ENCODE results near the gene WRAP73. TPM values are rescaled to one million over a fixed set of nuclear protein-coding genes. Genes with fewer than 3 reads are reported as not detected.

The WRAP73 gene
- total RNA-seq, 1 experiment from 2014 or later, result 41.2 TPM

DNA sequence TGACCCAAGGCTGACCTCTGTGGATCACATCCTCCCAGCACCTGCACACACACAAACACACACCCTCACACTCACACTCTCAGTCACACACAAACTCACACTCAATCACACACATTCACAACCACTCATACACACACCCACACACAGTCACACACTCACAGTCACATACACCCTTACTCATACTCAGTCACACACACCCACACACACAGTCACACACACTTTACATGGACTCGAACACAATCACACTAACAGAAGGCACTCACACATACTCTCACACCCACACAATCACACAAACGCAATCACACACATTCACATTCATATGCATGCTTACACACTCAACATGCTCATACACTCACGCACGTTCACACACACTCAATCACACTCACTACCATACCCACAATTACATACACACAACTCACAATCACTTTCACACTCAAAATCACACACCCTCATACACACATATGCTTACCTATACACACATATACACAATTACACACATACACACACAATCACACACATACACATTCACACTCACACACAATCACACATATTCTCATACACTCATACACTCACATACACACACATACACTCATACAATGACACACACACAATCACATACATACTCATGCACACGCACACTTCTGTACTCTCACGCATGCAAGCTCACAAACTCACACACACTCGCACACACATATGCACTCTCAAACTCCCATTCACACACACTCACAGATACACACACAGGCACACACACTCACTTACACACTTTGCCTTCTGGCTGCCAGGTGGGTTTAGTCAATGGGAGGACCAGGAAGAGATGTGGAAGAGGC is 44.7 kb downstream of the WRAP73 start:
- peaks cover 8% of the 10 kb centered on the region for H3K4me1 ChIP-seq (ENCODE audit: insufficient read depth, low read length, poor library complexity, severe bottlenecking)
- H3K9me3 ChIP-seq (ENCODE audit: low read depth, low read length, poor library complexity, severe bottlenecking), result no peaks in the 10 kb centered on the region
- no TSS peak for BruUV-seq (replicated peaks)
- intact Hi-C loops (cut with micrococcal nuclease; ENCODE audit: unreplicated experiment), result no loop called here
- DNase-seq (ENCODE audit: low spot score), result no peak
- ChIA-PET POLR2A (ENCODE audit: low non-redundant PET) (no interaction called here), CTCF (no interaction called here)
- H3K4me3 ChIP-seq (ENCODE audit: low read depth, low read length, poor library complexity, severe bottlenecking), result no peak overlapping the region
- TF ChIP-seq, protein P1, sequence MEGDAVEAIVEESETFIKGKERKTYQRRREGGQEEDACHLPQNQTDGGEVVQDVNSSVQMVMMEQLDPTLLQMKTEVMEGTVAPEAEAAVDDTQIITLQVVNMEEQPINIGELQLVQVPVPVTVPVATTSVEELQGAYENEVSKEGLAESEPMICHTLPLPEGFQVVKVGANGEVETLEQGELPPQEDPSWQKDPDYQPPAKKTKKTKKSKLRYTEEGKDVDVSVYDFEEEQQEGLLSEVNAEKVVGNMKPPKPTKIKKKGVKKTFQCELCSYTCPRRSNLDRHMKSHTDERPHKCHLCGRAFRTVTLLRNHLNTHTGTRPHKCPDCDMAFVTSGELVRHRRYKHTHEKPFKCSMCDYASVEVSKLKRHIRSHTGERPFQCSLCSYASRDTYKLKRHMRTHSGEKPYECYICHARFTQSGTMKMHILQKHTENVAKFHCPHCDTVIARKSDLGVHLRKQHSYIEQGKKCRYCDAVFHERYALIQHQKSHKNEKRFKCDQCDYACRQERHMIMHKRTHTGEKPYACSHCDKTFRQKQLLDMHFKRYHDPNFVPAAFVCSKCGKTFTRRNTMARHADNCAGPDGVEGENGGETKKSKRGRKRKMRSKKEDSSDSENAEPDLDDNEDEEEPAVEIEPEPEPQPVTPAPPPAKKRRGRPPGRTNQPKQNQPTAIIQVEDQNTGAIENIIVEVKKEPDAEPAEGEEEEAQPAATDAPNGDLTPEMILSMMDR (conservative IDR thresholded peaks at IDR 0.05; ENCODE audit: low read depth, low read length), result no peak
- TF ChIP-seq EZH2 (IDR thresholded peaks at IDR 0.05; ENCODE audit: borderline replicate concordance, low read depth, low read length, poor library complexity, severe bottlenecking), result no peak
- H3K27me3 ChIP-seq (replicated peaks; ENCODE audit: insufficient read depth, low read depth, low read length, poor library complexity), result no peaks in the 10 kb centered on the region
- no peaks in the 10 kb centered on the region for H3K36me3 ChIP-seq (ENCODE audit: insufficient read depth, low read length, poor library complexity, severe bottlenecking)
- no peak overlapping the region for H3K27ac ChIP-seq (ENCODE audit: low read depth, low read length, poor library complexity, severe bottlenecking)

DNA sequence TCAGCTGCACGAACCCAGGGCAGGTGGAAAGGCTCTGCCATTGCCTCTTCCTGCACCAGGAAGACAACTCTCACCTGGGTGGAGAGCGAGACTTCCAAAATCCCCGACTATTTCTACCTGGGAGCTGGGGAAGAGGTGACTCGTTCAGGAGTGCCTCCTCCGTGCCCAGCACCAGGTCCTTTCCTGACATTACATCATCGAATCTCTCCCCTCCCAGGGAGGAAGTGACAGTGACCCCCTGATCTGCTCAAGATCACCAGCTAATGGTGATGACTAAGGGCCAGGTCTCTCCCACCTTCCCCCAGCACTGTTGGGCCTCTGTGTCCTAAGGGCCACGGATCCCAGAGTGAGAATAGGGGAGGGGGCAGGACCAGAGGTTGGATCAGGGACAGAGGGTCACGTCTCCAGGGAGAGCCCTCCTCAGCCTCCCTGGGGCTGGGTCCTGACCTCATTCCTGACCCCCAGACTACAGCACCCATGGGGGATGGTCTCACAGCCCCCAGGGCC is 45.4 kb downstream of the WRAP73 start:
- H3K36me3 ChIP-seq (ENCODE audit: insufficient read depth, low read length, poor library complexity, severe bottlenecking), result no peaks in the 10 kb centered on the region
- no peak for DNase-seq (ENCODE audit: low spot score)
- H3K4me1 ChIP-seq (ENCODE audit: insufficient read depth, low read length, poor library complexity, severe bottlenecking), result peaks cover 2% of the 10 kb centered on the region
- POLR2A ChIA-PET (ENCODE audit: low non-redundant PET), result no interaction called here
- no peaks in the 10 kb centered on the region for H3K9me3 ChIP-seq (ENCODE audit: low read depth, low read length, poor library complexity, severe bottlenecking)
- CTCF ChIA-PET, result no interaction called here
- intact Hi-C loops (cut with micrococcal nuclease; ENCODE audit: unreplicated experiment), result no loop called here
- H3K27me3 ChIP-seq (replicated peaks; ENCODE audit: insufficient read depth, low read depth, low read length, poor library complexity), result no peaks in the 10 kb centered on the region
- no peak overlapping the region for H3K27ac ChIP-seq (ENCODE audit: low read depth, low read length, poor library complexity, severe bottlenecking)
- no peak overlapping the region for H3K4me3 ChIP-seq (ENCODE audit: low read depth, low read length, poor library complexity, severe bottlenecking)
- TF ChIP-seq, protein P1 (conservative IDR thresholded peaks at IDR 0.05; ENCODE audit: low read depth, low read length), result no peak
- TF ChIP-seq EZH2 (IDR thresholded peaks at IDR 0.05; ENCODE audit: borderline replicate concordance, low read depth, low read length, poor library complexity, severe bottlenecking), result no peak
- no TSS peak for BruUV-seq (replicated peaks)

DNA sequence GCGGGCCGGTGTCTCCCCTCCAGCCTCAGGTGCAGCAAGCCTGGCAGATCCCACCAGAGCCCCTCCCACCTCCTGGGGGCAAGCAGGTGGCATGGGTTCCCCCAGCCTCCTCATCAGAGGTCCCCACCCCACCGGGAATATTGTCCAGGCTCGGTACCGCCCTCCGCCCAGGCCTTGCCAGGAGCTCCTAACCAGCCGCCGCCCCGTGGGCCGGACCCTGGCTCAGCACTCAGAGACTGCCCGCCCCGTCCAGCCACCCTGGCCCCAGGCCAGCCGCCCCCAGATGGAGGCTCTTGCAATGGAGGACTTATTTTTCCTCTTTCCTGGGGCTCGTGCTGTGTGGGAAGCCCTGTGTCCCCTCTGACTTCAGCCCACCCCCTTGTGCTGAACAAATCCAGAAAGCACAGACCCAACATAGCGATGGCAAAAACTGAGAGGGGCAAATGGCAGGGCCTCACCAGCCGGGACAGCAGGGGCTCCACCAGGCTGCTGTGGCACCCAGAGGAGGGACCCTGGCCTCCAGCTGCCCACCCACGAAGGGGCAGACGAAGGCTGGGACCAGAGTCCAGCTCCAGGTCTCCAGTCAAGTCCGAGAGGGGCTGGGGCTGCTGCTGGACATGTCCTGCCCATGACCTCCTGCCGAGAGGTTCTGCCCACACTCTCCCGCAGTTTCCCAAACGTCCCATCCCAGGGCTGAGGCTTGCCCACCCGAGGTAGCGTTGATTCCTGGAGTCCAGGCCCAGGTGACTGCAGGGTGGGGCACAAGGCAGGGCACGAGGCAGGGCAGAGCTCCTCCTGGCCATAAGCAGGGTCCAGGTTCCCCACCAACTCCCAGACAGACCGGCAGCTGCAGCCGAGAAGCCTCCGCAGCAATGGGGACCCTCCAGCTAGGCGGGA is 46.1 kb downstream of the WRAP73 start:
- no peak overlapping the region for H3K27ac ChIP-seq (ENCODE audit: low read depth, low read length, poor library complexity, severe bottlenecking)
- no peak overlapping the region for H3K4me3 ChIP-seq (ENCODE audit: low read depth, low read length, poor library complexity, severe bottlenecking)
- H3K36me3 ChIP-seq (ENCODE audit: insufficient read depth, low read length, poor library complexity, severe bottlenecking), result no peaks in the 10 kb centered on the region
- ChIA-PET CTCF (no interaction called here), POLR2A (ENCODE audit: low non-redundant PET) (no interaction called here)
- intact Hi-C loops (cut with micrococcal nuclease; ENCODE audit: unreplicated experiment), result no loop called here
- no peaks in the 10 kb centered on the region for H3K4me1 ChIP-seq (ENCODE audit: insufficient read depth, low read length, poor library complexity, severe bottlenecking)
- no TSS peak for BruUV-seq (replicated peaks)
- TF ChIP-seq, protein P1 (conservative IDR thresholded peaks at IDR 0.05; ENCODE audit: low read depth, low read length), result no peak
- TF ChIP-seq EZH2 (IDR thresholded peaks at IDR 0.05; ENCODE audit: borderline replicate concordance, low read depth, low read length, poor library complexity, severe bottlenecking), result no peak
- no peak for DNase-seq (ENCODE audit: low spot score)
- H3K9me3 ChIP-seq (ENCODE audit: low read depth, low read length, poor library complexity, severe bottlenecking), result no peaks in the 10 kb centered on the region
- H3K27me3 ChIP-seq (replicated peaks; ENCODE audit: insufficient read depth, low read depth, low read length, poor library complexity), result no peaks in the 10 kb centered on the region
